ENCODE results near the gene MEDAG.
"Not testable (repeated sequence)": the region's sequence is repeated elsewhere in the genome, so short reads cannot be mapped to it uniquely, and the experiment has no call there.

Gene MEDAG

GRCh38 chr13:30907121-30907861 lies 1.2 kb downstream of the MEDAG start:
- no peak for DNase-seq (ENCODE audit: low spot score)

DNA sequence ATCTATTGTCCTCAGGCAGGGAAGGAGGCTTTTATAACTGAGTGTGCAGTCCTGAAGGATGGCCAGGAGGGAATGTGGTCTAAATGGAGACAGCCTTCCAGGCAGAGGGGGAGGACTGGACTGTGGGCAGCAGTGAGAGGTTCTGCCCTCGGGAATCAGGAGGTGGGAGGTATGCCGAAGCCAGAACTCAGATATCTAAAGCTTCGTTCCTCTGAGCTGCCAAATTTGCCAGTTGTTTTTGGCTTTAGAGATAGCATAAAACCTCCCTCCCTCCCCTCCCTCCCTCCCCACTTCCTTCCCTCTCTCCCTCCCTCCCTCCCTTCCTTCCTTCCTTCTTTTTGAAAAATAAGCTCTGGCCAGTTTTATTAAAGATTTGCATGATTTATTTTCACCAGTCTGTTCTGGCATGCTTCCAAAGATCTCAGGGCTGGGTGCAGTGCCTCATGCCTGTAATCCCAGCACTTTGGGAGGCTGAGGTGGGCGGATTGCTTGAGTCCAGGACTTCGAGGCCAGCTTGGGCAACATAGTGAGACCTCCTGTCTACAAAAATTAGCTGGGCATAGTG lies 2.4 kb downstream of the MEDAG start:
- no peak for DNase-seq (ENCODE audit: low spot score)

DNA sequence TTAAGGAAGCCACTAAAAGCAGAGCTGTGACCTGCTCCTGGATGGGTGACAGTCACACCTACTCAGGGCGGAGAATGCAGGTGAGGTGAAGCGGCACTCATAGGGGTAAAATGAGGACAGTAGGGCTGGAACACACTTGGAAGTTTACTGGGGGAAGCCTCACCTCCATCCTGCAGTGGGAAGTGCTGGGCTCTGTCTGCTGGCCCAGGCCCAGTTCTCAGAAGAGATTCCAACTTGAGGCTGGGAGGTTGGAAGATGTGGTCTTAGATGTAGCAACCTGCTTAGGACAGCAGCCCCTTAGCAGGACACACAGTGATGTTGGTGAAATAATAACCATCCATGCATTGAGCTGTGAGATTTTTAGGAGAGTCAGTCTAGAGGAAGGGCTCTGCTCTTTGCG lies 4.6 kb downstream of the MEDAG start:
- DNase-seq (ENCODE audit: low spot score): no peak

GRCh38 chr13:30915691-30916541 lies 9.8 kb downstream of the MEDAG start:
- DNase-seq (ENCODE audit: low spot score): no peak

DNA sequence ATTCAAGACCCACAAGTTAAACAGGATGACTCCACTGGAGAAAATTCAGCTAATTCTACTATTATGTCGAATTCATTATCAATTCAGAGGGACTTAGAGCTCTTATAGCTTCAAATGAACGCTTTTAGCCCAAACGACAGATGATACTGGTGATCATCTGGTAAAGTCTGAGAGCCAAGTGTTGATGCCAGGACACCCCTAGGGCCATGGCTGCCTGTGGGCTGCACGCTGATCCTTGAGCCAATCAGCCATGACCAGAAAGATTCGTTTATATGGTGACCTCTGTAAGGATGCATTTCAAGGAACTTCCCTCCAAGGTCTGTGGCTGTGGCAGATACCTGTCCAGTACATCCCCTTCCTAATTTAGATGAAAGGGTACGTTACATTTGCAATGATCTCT lies 10.9 kb downstream of the MEDAG start:
- DNase-seq (ENCODE audit: low spot score): no peak

GRCh38 chr13:30918662-30919405 lies 12.8 kb downstream of the MEDAG start:
- no peak for DNase-seq (ENCODE audit: low spot score)

DNA sequence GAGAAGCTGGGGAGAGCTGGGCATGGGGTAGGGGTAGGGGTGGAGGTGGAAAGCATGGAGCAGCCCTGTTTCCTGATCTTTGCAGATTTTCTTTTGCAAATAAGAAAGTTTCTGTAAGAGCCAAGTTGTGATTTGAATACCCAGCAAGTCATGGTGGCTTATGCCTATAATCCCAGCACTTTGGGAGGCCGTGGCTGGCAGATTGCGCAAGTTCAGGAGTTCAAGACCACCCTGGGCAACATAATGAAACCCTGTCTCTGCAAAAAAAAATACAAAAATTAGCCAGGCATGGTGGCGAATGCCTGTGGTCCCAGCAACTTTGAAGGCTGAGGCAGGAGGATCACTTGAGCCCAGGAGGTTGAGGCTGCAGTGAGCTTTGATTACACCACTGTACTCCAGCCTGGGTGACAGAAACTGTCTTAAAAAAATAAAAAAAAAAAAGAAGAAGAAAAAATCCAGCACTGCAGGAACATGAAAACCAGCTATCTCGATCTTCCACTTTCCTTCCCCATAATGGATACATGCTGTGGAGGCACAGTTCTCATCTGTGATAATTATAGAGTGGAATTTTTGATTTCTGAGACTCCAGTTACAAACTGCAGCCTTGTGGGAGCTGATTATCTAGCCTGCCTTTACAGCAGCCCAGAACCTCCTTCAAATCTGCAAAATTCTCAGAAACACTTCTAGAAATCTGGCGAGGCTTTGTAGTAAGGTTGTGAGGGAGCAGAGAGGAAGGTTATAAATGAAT lies 14.3 kb downstream of the MEDAG start:
- DNase-seq (ENCODE audit: low spot score): no peak

- no peak for DNase-seq (ENCODE audit: low spot score)
These were observed 17.3 kb downstream of the MEDAG start for GRCh38 chr13:30923418-30923817.

GRCh38 chr13:30924721-30925120 lies 18.6 kb downstream of the MEDAG start:
- no peak for DNase-seq (ENCODE audit: low spot score)

- DNase-seq (ENCODE audit: low spot score): no peak
These were observed 19.4 kb downstream of the MEDAG start for GRCh38 chr13:30925429-30925828.

DNA sequence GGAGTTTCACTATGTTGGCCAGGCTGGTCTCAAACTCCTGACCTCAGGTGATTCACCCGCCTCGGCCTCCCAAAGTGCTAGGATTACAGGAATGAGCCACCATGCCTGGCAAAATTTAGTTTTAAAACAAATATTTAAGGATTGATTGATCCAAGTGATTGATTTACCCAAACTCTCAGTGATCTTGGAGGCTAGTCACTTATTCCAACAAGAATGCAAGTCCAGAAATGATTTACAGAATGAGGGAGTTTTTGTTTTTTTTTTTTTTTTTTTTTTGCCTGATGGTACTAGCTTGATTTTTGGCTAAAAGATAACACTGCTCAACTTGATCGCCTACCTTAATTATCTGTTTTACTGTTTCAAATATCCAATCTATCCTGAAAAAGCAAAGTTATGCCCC lies 20.7 kb downstream of the MEDAG start:
- no peak for DNase-seq (ENCODE audit: low spot score)

- not testable (repeated sequence) for DNase-seq (ENCODE audit: low spot score)
These were observed 21.1 kb downstream of the MEDAG start for GRCh38 chr13:30927188-30927587.

GRCh38 chr13:30927595-30927994 lies 21.5 kb downstream of the MEDAG start:
- no peak for DNase-seq (ENCODE audit: low spot score)

DNA sequence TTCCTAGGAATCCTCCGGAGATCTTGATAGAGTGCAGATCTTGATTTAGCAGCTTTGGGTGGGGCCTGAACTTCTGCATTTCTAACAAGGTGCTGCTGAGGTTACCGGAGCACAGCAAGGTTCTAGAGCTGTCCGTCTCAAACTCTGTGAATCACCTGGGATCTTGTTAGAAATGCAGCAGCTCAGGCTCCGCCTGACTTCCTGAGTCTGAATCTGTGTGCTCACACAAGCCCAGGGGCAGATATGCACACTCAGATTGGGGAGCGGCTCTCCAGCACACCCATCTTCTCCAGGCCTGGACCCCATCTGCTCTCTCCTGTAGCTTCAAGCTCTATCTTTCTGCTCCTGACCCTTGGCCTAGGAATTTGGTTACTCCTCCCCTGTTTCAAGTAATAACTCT lies 22.9 kb downstream of the MEDAG start:
- no peak for DNase-seq (ENCODE audit: low spot score)

DNA sequence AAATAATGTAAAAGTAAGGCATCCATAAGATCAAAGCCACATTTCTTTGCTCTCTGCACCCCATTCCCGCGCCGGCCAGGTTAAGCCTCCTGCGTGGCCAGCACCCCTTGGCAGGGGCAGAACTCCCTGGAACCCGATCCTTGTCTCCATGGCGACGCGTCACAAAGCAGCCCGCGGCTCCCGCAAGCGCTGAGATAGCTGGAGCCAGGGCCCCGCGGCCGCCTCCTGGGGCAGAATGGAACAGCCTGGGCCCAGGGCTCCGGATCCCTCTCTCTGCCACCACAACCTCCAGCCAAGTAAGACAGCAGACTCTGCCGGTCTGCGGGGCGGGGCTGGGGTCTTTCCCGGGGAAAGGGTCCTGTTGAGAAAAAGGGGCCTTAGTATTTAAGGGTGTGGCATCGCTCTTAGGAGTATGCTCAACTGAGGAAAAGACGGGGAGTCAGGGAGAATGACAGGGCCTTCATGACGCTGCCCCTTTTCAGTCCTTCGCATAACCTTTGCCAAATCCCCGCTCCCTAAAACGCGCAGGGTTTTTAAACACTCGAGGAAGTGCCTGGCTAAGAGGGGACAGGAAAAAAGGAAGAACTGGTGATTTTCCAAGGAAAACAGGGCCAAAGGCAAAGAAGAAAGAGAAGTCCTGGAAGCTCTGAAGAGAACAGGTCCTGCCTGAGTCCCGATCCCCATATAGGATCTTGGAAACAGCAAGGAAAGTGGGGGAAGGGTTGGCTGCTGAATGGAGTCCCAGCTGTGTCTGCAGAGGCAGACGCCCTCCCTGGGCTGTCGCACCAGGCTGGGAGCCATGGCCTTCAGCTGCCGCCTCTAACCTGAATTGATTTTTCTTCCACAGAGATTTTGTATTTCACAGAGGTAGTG lies 26.6 kb downstream of the MEDAG start, which contains the start of gene TEX26:
TEX26 (plus strand) TSS at position 176 of the 873 bp plus-strand sequence; CDS start at position 236, 60 bp downstream.
- no peak for DNase-seq (ENCODE audit: low spot score)

GRCh38 chr13:30933354-30933670 lies 27.2 kb downstream of the MEDAG start:
- no peak for DNase-seq (ENCODE audit: low spot score)

- no peak for DNase-seq (ENCODE audit: low spot score)
These were observed 28.3 kb downstream of the MEDAG start for GRCh38 chr13:30934381-30934780.

DNA sequence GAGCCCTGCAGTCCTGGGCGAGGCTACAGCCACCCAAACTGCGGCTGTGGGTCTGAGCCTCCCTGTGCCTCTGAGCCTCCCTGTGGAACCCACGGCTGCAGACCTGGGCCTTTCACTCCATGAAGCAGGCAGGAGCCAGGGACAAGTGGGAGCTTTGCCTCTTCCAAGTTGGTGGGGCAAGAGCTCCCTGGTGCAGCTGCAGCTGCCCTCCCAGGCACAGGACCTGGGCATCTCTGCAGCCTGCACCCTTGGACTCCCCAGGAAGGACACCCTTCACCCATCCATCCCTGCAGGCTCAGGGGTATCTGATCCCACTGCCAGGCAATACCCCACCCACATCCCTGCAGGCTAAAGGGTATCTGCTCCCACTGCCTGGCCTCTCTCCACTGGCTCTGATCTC lies 28.7 kb downstream of the MEDAG start:
- DNase-seq (ENCODE audit: low spot score): no peak

DNA sequence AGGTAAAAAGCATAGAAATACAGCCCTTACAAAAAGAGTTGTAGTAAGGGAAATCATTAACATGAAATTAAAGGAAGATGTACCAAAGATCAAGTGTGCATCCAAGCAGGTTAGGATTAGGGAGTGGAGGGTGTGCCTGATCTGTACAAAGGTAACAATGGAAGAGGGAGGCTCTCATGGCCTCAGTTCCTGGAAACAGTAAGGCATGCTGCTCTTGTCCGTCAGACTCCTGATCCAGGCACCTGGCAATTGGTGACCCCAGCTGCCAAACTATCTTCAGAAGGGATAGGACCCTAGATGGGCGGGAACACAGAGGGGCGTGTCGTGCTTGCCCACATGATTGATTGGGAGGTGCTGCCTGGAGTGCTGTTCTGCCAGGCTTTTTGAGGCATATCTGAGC lies 30.9 kb downstream of the MEDAG start:
- no peak for DNase-seq (ENCODE audit: low spot score)

GRCh38 chr13:30943881-30944280 lies 37.8 kb downstream of the MEDAG start:
- DNase-seq (ENCODE audit: low spot score): no peak
